NCI-H2196 treated with DMSO at 0.1 percent for 48 hours (cell line): ENCODE measurements around the gene PDZD11.
"Not testable (repeated sequence)": the region's sequence is repeated elsewhere in the genome, so short reads cannot be mapped to it uniquely, and the experiment has no call there.

Experiments used
- DNase-seq: peaks from one replicate; lab custom pipeline; 2025; ENCODE audit not compliant: unreplicated experiment; lab: John Stamatoyannopoulos, UW

Gene PDZD11

DNA sequence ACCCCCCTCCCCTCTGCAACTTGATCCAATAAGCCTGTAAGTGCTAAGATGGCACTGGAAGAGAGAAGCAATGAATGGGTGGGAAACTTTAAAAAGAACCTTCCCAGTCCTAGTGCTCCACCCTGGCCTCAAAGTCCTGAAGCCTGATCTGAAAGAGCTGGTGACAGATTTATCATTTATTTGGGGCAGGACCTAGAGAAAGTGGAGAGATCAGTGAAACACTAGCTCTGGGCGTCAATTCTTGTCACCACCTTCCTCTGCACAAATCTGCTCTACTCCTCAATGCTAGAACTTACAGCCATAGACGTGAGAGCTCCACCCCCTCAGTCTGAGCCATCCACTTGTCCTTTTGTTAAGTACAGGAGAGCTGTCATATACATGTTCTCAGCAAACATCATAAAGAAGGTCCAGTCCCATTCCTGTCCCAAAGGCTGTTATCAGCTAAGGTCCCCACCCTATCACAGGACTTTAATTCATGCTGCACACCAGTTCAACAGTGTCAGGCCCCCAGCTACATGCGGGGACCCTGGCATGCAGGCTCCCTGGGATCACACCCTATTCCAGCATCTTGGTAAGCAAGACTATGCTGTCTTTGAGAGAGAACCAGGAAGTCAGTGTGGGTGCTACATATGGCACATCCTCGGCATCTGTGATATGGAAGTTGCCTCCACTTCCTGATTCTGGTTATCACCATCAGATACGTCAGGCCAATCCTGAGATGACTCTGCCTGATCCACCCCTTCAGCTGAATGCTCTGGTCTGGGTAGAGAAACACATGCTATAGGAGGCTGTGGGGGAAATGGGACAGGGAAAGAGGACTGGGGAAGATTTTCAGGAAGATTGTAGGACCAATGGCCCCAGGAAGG, 32.1 kb downstream of the PDZD11 start:
- no peak for DNase-seq

DNA sequence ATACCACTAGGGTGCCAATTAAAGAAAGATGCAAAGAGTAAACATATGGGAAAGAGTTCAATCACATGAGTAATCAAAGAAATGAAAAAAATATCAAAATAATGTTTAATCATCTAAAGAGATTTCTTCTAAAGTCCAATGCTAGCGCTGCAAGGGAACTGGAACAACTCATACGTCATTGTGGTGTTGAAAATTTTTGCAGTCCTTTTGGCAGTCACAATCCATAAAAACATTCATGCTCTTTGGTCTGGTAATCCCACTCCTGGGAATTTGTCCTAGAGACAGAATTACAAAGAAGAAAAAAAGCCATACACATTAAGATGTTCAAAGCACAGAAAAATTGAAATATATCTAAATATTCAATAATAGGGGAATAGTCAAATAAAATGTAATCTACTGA, 34.3 kb downstream of the PDZD11 start:
- DNase-seq = no peak

DNA sequence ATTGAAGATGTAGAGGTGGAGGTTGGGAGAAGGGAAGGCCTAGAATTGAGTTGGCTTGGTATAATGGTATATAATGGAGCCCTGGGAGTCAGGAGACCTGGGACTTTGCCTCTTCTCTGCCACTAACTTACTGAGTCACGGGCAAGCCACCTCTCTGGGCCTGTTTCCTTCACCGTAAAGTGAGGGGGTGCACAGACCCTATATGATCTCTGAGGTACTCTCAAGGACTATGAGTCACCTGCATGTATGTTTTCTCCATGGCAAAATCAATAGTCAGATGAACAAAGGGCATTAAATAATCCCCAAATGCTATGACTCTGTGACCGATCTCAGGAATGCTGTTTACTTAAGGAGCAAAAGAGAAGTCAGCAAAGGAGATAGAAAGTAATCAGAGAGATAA, 34.8 kb downstream of the PDZD11 start:
- DNase-seq = no peak

DNA sequence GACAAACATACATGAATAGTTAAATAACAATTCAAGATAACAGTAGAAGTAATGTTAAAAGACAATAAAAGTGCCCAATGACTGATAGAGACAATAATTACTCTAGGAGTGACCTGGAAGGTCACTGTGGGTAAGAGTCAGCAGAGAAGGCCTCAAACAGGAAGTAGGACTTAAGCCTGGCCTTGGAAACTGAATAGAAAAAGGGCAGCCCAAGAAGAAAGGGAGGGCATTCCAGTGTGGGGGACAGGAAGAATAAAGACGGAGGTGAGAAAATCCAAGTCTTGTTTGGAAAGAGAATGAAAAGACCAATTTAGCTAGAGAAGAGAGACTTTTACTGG, 35.7 kb downstream of the PDZD11 start:
- DNase-seq = no peak

DNA sequence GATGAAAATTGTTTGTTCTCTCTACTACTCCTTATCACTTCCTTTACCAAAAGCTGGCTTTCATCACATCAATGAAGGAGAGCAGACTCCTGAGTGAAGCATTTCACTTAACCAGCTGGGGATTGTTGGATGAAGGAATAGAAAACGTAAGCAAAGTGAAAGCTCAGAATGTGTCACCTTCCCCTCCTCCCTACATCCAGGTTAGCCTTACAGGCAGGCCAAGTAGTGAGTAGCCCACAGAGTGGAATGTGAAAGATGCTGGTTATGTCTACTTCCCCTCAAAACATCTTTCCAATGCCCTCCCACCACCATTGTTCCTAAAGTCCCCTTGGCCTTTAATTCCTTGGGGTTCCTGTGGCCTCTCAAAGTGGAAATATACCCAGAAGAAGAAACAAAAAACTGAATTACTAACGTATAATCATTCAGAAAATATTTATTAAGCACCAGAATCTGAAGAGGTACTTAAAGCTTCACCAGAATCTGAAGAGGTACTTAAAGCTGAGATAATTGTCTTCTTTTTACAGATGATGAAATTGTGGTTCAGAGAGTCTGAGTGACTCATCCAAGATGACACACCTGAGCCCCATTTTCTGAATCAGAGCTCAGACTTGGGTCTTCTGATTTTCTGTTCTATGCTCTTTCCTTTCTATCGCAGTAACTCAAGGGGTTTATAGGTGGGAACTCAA, 36.2 kb downstream of the PDZD11 start:
- DNase-seq = no peak

DNA sequence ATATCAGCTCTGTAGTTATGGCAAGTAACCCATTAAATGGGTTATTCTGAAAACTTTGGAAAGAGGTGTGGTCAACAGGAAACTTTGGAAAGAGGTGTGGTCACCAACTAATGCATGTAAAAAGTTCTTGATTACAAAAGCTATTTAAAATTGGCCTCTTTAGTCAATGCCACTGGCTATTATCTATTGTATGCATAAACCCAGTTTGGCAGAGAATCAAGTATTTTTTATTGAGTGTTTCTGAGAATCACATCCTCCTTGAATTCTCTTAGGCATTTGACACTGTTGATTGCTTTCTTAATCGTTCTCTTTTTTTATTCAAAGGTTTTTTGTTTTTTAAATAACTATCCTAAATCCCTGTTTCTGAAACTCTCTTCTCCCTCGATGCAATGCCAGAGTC, 37.2 kb downstream of the PDZD11 start:
- no peak for DNase-seq

DNA sequence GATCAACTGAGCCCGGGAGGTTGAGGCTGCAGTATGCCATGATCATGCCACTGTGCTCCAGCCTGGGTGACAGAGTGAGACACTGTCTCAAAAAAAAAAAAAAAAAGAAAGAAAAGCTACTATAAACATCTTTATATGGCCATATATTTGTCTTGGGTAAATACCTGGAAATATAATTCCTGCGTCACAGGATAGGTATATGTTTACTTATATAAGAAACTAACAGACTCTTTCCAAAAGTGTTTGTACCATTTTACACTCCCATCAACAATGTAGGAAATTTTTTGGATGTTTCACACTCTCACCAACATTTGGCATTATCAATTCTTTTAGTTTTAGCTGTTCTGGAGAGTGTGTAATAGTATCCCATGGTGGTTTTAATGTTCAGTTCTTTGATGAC, 42.5 kb downstream of the PDZD11 start:
- DNase-seq = no peak

DNA sequence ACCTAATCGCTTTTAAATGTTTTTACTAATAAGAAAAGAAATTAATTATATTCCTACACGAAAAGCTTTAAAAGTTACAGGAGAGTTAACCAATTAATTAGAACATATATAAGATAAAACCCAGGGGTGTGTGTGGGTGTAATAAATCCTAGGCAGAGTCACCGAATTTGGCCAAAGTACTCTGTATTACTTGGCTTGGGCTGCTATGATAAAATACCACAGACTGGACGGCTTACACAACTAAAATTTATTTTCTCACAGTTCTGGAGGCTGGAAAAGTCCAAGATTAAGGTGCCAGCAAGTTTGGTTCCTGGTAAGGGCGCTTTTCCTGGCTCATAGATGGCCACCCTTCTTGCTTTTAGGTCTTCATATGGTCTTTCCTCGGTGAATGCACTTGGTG, 44.8 kb downstream of the PDZD11 start:
- no peak for DNase-seq

DNA sequence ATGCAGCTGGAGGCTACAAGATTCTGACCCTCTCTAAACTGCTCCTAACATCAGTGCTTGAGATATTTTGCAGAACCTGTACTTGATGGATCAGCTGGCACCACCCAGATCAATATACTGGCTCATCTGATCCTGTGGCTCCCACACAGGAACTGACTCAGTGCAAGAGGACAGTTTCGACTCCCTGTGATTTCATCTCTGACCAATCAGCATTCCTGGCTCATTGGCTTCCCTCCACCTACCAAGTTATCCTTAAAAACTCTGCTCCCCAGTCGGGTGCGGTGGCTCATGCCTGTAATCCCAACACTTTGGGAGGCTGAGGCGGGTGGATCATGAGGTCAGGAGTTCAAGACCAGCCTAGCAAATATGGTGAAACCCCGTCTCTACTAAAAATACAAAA, 46.1 kb downstream of the PDZD11 start:
- not testable (repeated sequence) for DNase-seq

DNA sequence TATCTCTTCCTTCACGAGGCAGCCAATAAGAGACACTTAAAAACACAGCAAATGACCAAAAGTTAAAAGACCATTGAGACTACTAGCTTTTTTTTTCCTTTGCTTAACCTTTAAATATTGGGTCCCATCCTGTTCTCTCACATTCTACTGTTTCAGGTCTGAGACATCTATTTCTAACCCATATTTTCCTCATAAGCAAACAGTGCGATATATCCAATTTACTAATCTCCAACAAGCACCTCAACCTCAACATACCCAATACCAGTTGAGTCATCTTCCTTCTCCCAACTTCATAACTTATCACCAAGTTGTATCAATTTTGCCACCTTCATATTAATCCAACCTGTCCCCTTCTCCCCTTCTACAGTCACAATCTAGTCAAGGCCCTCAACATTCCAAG, 48.2 kb downstream of the PDZD11 start:
- no peak for DNase-seq

DNA sequence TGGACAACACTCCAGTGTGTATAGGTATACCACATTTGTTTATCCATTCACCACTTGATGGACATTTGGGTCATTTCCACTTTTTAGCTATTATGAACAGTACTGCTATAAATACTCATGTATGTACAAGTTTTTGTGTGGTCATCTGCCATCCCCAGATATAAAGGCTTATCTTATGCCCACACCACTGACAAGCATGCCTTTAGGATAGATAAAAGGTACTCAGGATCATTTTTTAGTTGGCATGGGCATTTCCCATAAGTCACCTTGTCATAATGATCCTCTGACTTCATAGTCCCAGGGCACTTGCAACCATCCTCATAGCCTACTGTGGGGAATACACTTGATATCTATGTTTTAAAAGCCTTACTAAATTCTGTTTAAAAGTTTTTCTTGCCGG, 49.0 kb downstream of the PDZD11 start:
- DNase-seq = no peak
